ENCODE measurements around the gene KIF18A.
"Not testable (repeated sequence)": the region's sequence is repeated elsewhere in the genome, so short reads cannot be mapped to it uniquely, and the experiment has no call there.

The KIF18A gene

DNA sequence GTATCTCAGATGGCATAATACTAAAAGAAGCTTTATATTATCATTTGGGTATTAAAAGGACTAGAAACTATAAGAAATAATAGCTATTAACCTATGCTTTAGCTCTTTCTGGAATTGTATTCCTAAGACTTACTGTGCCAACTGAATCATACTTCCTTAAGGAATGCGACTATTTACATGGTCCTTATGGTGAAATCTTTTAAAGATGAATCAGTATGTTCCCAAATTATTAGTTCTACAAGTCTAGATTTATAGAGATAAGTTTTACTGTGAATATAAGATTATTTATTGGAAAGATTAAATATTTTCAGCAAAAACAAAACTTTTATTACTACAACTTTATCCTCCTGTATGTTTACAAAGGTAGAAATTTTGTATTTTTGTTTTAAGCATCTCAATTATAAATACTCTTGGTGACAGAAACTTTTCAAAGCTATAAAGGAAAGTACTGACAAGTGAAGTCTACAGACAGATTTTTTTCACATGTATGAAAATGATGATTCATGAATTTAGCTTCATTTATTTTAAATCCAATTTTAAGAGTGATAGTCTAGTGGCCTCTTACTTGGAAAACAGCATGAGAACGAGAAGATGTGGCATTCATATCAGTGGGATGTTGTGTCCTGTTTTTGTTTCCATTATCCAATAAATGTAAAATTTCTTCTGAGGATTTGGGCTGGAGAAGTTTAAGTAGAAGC lies 17.8 kb downstream of the KIF18A start:
- Histone ChIP-seq H3K27ac (replicated peaks) (no peak overlapping the region), H3K4me3 (replicated peaks; ENCODE audit: insufficient read depth, low read length) (no peak overlapping the region), H3K27me3 (ENCODE audit: insufficient read depth, poor library complexity, severe bottlenecking) (no peaks in the 10 kb centered on the region)
- no peak for TF ChIP-seq REST (IDR thresholded peaks at IDR 0.05; ENCODE audit: insufficient replicate concordance, low read depth)
- DNase-seq (ENCODE audit: low read depth in 1 of 2, low spot score in 1 of 2), result no peak

- no peak for TF ChIP-seq POLR2AphosphoS5 (IDR thresholded peaks at IDR 0.05; ENCODE audit: low read depth)
- no peak for TF ChIP-seq CTCF (IDR thresholded peaks at IDR 0.05; ENCODE audit: insufficient read depth, low read length)
- TF ChIP-seq SPI1 (IDR thresholded peaks at IDR 0.05; ENCODE audit: borderline replicate concordance, low read depth), result no peak
- TF ChIP-seq GABPA (IDR thresholded peaks at IDR 0.05; ENCODE audit: low read depth), result no peak
- no peak for TF ChIP-seq REST (IDR thresholded peaks at IDR 0.05; ENCODE audit: insufficient replicate concordance, low read depth)
- no peak overlapping the region for H3K4me3 ChIP-seq (replicated peaks; ENCODE audit: insufficient read depth, low read length)
Measured at GRCh38 chr11:28089378-28089777, 18.6 kb downstream of the KIF18A start.

GRCh38 chr11:28087693-28088092 lies 20.3 kb downstream of the KIF18A start:
- H3K27me3 ChIP-seq (ENCODE audit: insufficient read depth, poor library complexity, severe bottlenecking); DNase-seq (ENCODE audit: low read depth in 1 of 2, low spot score in 1 of 2); H3K27ac ChIP-seq (replicated peaks); H3K4me3 ChIP-seq (replicated peaks; ENCODE audit: insufficient read depth, low read length): not testable (repeated sequence)

More at GRCh38 chr11:28089378-28089777, 18.6 kb downstream of the KIF18A start:
- no peaks in the 10 kb centered on the region for H3K27me3 ChIP-seq (ENCODE audit: insufficient read depth, poor library complexity, severe bottlenecking)
- no peak for DNase-seq (ENCODE audit: low read depth in 1 of 2, low spot score in 1 of 2)
- H3K27ac ChIP-seq (replicated peaks), result no peak overlapping the region

- not testable (repeated sequence) for H3K27ac ChIP-seq (replicated peaks); H3K27me3 ChIP-seq (ENCODE audit: insufficient read depth, poor library complexity, severe bottlenecking); H3K4me3 ChIP-seq (replicated peaks; ENCODE audit: insufficient read depth, low read length); DNase-seq (ENCODE audit: low read depth in 1 of 2, low spot score in 1 of 2)
Measured at GRCh38 chr11:28087192-28087591, 20.8 kb downstream of the KIF18A start.

DNA sequence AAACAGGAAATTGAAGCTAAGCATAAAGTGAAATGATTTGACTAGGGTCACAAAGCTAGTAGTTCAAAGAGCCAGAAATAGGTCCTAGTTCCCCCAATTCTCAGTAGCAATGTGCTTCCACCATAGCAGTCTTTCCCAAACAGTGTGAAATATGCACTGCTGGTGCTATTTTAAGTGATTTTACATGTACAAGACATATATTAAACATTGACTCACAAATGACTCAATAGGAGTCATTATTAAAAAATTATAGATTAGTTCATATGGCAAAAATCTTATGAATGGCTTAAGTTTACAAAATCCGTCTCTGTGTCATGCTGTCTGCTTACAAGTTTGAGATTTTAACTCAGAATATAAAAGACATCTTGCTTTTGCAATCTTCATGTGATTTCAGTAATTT lies 21.4 kb downstream of the KIF18A start:
- no peak for DNase-seq (ENCODE audit: low read depth in 1 of 2, low spot score in 1 of 2)
- Histone ChIP-seq H3K4me3 (replicated peaks; ENCODE audit: insufficient read depth, low read length) (no peak overlapping the region), H3K27ac (replicated peaks) (no peak overlapping the region), H3K27me3 (ENCODE audit: insufficient read depth, poor library complexity, severe bottlenecking) (no peaks in the 10 kb centered on the region)
- TF ChIP-seq GABPA (IDR thresholded peaks at IDR 0.05; ENCODE audit: low read depth) (no peak), REST (IDR thresholded peaks at IDR 0.05; ENCODE audit: insufficient replicate concordance, low read depth) (no peak), CTCF (IDR thresholded peaks at IDR 0.05; ENCODE audit: insufficient read depth, low read length) (no peak), SPI1 (IDR thresholded peaks at IDR 0.05; ENCODE audit: borderline replicate concordance, low read depth) (no peak), POLR2AphosphoS5 (IDR thresholded peaks at IDR 0.05; ENCODE audit: low read depth) (no peak)
